Suprapubic skin (tissue), 4 donors: Measurements from ENCODE around the gene TTF2. TPM values are rescaled to one million over a fixed set of nuclear protein-coding genes. Genes with fewer than 3 reads are reported as not detected.

Source experiments
- DNase-seq, 2 donors: peaks; one replicate each; pipeline ENCODE4 v3.0.0-alpha.2; 2019; ENCODE audit warnings: low spot score in 2 of 2
- H3K27ac ChIP-seq: fragments of 200-600 bp; sonication (generic); one replicate; pipeline ENCODE4 v1.5.1; 2019
- H3K27me3 ChIP-seq: fragments of 200-600 bp; sonication (generic); one replicate; pipeline ENCODE4 v1.5.1; 2019
- H3K36me3 ChIP-seq: fragments of 200-600 bp; sonication (generic); one replicate; pipeline ENCODE4 v1.5.1; 2019
- H3K4me1 ChIP-seq: fragments of 200-600 bp; sonication (generic); one replicate; pipeline ENCODE4 v1.5.1; 2019
- H3K4me3 ChIP-seq: fragments of 200-600 bp; sonication (generic); one replicate; pipeline ENCODE4 v1.5.1; 2019; ENCODE audit warnings: mild to moderate bottlenecking
- H3K9me3 ChIP-seq: fragments of 200-600 bp; sonication (generic); one replicate; pipeline ENCODE4 v1.5.1; 2019
- EP300 ChIP-seq: sonication (generic); formaldehyde crosslinking; IDR thresholded peaks from one replicate; pipeline ENCODE4 v1.6.1; 2017; ENCODE audit warnings: antibody characterized with exemption
- POLR2A ChIP-seq, 2 donors: fragments of 450-650 bp; IDR thresholded peaks; one replicate each; pipeline ENCODE4 v1.6.1; 2017; ENCODE audit warnings: antibody characterized with exemption in 2 of 2, mild to moderate bottlenecking in 2 of 2, moderate library complexity in 2 of 2
- POLR2AphosphoS5 ChIP-seq, 3 donors: sonication (generic); formaldehyde crosslinking; IDR thresholded peaks; one replicate each; pipeline ENCODE4 v1.6.1; 2017; ENCODE audit warnings: antibody characterized with exemption in 3 of 3
- WGBS: methylation state at CpG from one replicate; pipeline ENCODE4 v1.1.5; 2018; 5-methylcytosine and 5-hydroxymethylcytosine counted together
- total RNA-seq, 4 donors: library from RNA; depleted of rRNA; stranded (reverse); fragments of >200 nt; gene quantifications; one replicate each; pipeline ENCODE4 v1.1.0, GENCODE V29; 2016
- TF ChIP-seq, protein P1 (sequence below), 2 donors: fragments of 200-600 bp in 1 of 2; fragments of 450-650 bp in 1 of 2; sonication (generic) in 1 of 2; IDR thresholded peaks; one replicate each; pipeline ENCODE4 v1.5.1; 2016 to 2019; ENCODE audit warnings: antibody characterized with exemption in 2 of 2, mild to moderate bottlenecking in 1 of 2, moderate library complexity in 1 of 2

TTF2 gene
- total RNA-seq, 4 donors from 2014 or later, result 23.7 to 34.8 (median 26.5) TPM

DNA sequence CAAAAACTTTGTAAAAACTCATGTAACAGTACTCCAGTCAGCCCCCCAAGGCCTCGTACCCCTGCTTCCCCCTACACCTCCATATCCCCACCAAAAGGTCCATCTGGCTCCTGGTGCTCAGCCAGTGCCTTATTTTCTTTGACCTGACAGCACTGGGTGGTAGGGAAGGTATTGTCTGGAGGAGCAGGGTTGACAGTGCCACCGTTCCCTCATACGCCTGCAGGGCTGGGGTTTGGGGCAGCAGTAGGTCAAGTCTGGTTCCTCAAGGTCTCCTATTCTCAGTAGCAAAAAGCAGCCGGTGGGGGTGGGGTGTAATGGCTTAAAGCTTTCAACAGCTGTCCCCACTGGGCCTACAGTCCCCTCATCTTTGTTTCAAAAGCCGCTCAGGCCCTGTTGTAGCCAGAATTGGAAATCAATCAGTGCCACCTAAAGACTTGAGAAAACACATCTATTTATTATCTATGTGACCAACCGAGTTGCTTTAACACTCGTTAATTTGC is 25.3 kb upstream of the TTF2 start:
- 88% methylated on average over 7 of the region's 7 CpGs for WGBS
- H3K27ac ChIP-seq, result no peak overlapping the region
- no peaks in the 10 kb centered on the region for H3K27me3 ChIP-seq
- H3K4me3 ChIP-seq, result no peak overlapping the region
- no peak for DNase-seq
- TF ChIP-seq POLR2A (IDR thresholded peaks at IDR 0.05), result no peak
- no peak for TF ChIP-seq EP300
- TF ChIP-seq, protein P1, sequence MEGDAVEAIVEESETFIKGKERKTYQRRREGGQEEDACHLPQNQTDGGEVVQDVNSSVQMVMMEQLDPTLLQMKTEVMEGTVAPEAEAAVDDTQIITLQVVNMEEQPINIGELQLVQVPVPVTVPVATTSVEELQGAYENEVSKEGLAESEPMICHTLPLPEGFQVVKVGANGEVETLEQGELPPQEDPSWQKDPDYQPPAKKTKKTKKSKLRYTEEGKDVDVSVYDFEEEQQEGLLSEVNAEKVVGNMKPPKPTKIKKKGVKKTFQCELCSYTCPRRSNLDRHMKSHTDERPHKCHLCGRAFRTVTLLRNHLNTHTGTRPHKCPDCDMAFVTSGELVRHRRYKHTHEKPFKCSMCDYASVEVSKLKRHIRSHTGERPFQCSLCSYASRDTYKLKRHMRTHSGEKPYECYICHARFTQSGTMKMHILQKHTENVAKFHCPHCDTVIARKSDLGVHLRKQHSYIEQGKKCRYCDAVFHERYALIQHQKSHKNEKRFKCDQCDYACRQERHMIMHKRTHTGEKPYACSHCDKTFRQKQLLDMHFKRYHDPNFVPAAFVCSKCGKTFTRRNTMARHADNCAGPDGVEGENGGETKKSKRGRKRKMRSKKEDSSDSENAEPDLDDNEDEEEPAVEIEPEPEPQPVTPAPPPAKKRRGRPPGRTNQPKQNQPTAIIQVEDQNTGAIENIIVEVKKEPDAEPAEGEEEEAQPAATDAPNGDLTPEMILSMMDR (IDR thresholded peaks at IDR 0.05), result no peak
- TF ChIP-seq POLR2AphosphoS5 (IDR thresholded peaks at IDR 0.05), result no peak
- no peaks in the 10 kb centered on the region for H3K4me1 ChIP-seq
- H3K36me3 ChIP-seq, result no peaks in the 10 kb centered on the region
- no peaks in the 10 kb centered on the region for H3K9me3 ChIP-seq

DNA sequence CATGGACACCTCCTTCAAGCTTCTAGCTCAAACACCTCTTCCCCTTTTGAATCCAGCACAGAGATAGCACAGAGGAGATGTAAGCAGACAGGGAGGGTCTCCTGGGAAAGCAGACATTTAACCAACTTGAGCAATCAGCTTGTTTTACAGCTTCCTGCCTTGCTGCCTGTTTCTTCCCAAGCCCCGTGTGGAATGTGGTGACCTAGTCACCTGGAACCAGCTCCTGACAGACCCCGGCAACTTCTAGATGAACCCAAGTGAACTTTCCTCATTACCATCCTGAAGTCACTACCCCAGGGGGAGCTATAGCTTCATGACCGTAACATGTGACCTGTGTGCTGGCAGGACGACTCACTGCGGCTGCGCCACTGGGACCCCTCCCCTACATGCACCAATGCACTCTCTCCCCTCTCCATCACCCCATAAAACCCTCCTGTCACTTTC is 24.1 kb upstream of the TTF2 start:
- Histone ChIP-seq H3K27ac (no peak overlapping the region), H3K9me3 (no peaks in the 10 kb centered on the region), H3K36me3 (no peaks in the 10 kb centered on the region), H3K27me3 (no peaks in the 10 kb centered on the region), H3K4me1 (no peaks in the 10 kb centered on the region), H3K4me3 (no peak overlapping the region)
- DNase-seq, result no peak
- TF ChIP-seq POLR2A (IDR thresholded peaks at IDR 0.05) (no peak), EP300 (no peak), POLR2AphosphoS5 (IDR thresholded peaks at IDR 0.05) (no peak)
- TF ChIP-seq, protein P1 (IDR thresholded peaks at IDR 0.05), result no peak
- 67% methylated on average over 6 of the region's 6 CpGs for WGBS

DNA sequence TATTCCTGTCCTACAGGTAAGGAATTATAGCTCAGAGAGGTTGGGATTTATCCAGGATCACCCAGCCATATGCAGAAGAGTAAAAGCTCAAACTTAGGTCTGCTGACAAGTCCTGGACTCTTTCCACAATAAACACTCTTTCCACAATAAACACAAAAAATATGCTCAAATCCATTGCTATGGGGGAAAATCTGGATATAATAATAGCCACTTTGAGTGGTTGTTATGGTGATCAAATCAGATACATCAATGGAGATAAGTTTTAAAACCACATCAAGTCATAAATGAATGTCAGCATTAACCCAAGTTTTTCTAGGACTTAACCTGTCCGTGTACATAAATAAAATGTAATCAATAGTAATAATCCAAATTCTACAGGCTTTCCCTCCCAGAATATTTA is 22.3 kb upstream of the TTF2 start:
- TF ChIP-seq EP300, result no peak
- TF ChIP-seq POLR2AphosphoS5 (IDR thresholded peaks at IDR 0.05), result no peak
- Histone ChIP-seq H3K4me3 (no peak overlapping the region), H3K36me3 (no peaks in the 10 kb centered on the region), H3K27me3 (no peaks in the 10 kb centered on the region), H3K4me1 (no peaks in the 10 kb centered on the region), H3K27ac (no peak overlapping the region), H3K9me3 (no peaks in the 10 kb centered on the region)
- no peak for DNase-seq
- WGBS, result 74% methylated on average over 1 of the region's 1 CpG

DNA sequence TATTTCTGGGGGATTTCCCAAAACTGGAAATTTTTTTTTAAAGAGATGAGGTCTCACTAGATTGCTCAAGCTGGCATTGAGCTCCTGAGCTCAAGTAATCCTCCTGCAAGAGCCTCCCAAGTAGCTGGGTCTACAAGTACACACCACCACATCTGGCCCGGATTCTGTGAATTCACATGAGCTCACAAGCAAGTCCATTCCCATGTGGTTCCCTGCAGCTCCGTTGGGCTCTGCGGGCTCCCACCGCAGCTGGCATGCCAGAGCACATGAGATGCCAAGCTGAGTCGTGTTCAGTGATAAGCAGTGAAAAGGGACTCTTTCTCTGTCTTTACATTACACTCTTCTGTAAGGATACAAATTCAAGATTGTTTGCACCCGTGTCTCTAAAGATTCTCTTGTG is 21.9 kb upstream of the TTF2 start:
- Histone ChIP-seq H3K27me3 (no peaks in the 10 kb centered on the region), H3K9me3 (no peaks in the 10 kb centered on the region), H3K4me1 (no peaks in the 10 kb centered on the region), H3K27ac (no peak overlapping the region), H3K4me3 (no peak overlapping the region), H3K36me3 (no peaks in the 10 kb centered on the region)
- DNase-seq, result no peak
- WGBS, result 85% methylated on average over 6 of the region's 6 CpGs
- TF ChIP-seq EP300, result no peak
- TF ChIP-seq, protein P1 (IDR thresholded peaks at IDR 0.05), result no peak
- no peak for TF ChIP-seq POLR2AphosphoS5 (IDR thresholded peaks at IDR 0.05)
- TF ChIP-seq POLR2A (IDR thresholded peaks at IDR 0.05), result no peak

DNA sequence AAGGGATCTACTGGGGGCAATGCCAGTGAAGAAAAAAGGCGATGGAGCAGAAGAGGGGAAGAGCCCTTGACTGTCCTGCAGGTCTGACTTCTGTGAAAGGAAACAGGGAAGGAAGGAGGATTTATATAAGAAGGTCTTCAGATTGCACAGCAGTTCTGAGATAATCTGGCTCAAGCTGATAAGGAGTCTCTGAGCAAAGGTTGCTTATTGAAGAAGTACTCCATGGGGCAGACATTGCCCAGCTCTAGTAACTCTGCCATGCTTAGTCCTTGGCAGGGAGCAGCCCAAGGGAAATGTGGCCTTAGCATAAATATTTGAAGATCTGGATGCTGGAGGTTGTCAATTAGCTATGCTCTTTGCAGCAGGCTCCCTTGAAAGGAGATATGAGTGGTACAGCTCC is 15.9 kb upstream of the TTF2 start:
- no peak for TF ChIP-seq POLR2A (IDR thresholded peaks at IDR 0.05)
- TF ChIP-seq EP300, result no peak
- TF ChIP-seq, protein P1 (IDR thresholded peaks at IDR 0.05), result no peak
- TF ChIP-seq POLR2AphosphoS5 (IDR thresholded peaks at IDR 0.05), result no peak
- 96% methylated on average over 1 of the region's 1 CpG for WGBS
- Histone ChIP-seq H3K9me3 (no peaks in the 10 kb centered on the region), H3K27me3 (no peaks in the 10 kb centered on the region), H3K4me1 (no peaks in the 10 kb centered on the region), H3K27ac (no peak overlapping the region), H3K36me3 (no peaks in the 10 kb centered on the region), H3K4me3 (no peak overlapping the region)
- no peak for DNase-seq

DNA sequence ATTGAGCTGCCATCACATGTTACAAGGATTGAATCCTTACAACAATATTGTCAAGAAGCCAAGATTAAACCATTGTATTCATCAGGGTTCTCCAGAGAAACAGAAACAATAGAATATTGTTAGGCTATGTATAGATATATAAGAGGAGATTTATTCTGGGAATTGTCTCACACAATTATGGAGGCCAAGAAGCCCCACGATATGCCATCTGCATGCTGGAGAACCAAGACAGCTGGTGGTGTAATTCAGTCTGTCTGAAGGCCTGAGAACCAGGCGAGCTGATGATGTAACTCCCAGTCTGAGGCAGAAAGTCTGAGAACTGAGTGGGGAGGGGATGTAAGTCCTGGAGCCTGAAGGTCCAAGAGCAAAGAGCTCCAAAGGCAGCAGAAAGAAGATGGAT is 14.5 kb upstream of the TTF2 start:
- Histone ChIP-seq H3K27me3 (no peaks in the 10 kb centered on the region), H3K4me3 (no peak overlapping the region), H3K4me1 (peaks cover 6% of the 10 kb centered on the region), H3K27ac (no peak overlapping the region), H3K36me3 (no peaks in the 10 kb centered on the region), H3K9me3 (no peaks in the 10 kb centered on the region)
- no peak for DNase-seq
- 75% methylated on average over 2 of the region's 2 CpGs for WGBS
- TF ChIP-seq, protein P1 (IDR thresholded peaks at IDR 0.05), result no peak
- TF ChIP-seq POLR2AphosphoS5 (IDR thresholded peaks at IDR 0.05), result no peak
- TF ChIP-seq POLR2A (IDR thresholded peaks at IDR 0.05), result no peak
- no peak for TF ChIP-seq EP300
